Measurements from ENCODE around the gene GOLGA7B.
"Not testable (repeated sequence)": the region's sequence is repeated elsewhere in the genome, so short reads cannot be mapped to it uniquely, and the experiment has no call there.

GOLGA7B gene

GRCh38 chr10:97831259-97831658 is 18.4 kb upstream of the GOLGA7B start:
- DNase-seq (ENCODE audit: low spot score): no peak

GRCh38 chr10:97836446-97836845 is 13.2 kb upstream of the GOLGA7B start:
- DNase-seq (ENCODE audit: low spot score): no peak

- no peak for DNase-seq (ENCODE audit: low spot score)
These were observed 11.6 kb upstream of the GOLGA7B start for GRCh38 chr10:97838091-97838490.

GRCh38 chr10:97841166-97841565 is 8.5 kb upstream of the GOLGA7B start:
- not testable (repeated sequence) for DNase-seq (ENCODE audit: low spot score)

GRCh38 chr10:97842114-97842513 is 7.5 kb upstream of the GOLGA7B start:
- not testable (repeated sequence) for DNase-seq (ENCODE audit: low spot score)

- DNase-seq (ENCODE audit: low spot score): no peak
These were observed 6.9 kb upstream of the GOLGA7B start for GRCh38 chr10:97842656-97843280.

- DNase-seq (ENCODE audit: low spot score): no peak
These were observed 6.4 kb upstream of the GOLGA7B start for GRCh38 chr10:97843281-97843671.

- DNase-seq (ENCODE audit: low spot score): not testable (repeated sequence)
These were observed 5.7 kb upstream of the GOLGA7B start for GRCh38 chr10:97843972-97844371.

GRCh38 chr10:97844678-97845077 is 5.0 kb upstream of the GOLGA7B start:
- no peak for DNase-seq (ENCODE audit: low spot score)

- no peak for DNase-seq (ENCODE audit: low spot score)
These were observed 448 bp upstream of the GOLGA7B start for GRCh38 chr10:97849103-97849686.

GRCh38 chr10:97850446-97850845 is 803 bp downstream of the GOLGA7B start:
- no peak for DNase-seq (ENCODE audit: low spot score)

GRCh38 chr10:97851341-97852001 is 1.8 kb downstream of the GOLGA7B start:
- peak; percentile 61 for DNase-seq (ENCODE audit: low spot score)

GRCh38 chr10:97852277-97852676 is 2.6 kb downstream of the GOLGA7B start:
- DNase-seq (ENCODE audit: low spot score): no peak

- no peak for DNase-seq (ENCODE audit: low spot score)
These were observed 3.3 kb downstream of the GOLGA7B start for GRCh38 chr10:97852840-97853405.

GRCh38 chr10:97854743-97855142 is 5.1 kb downstream of the GOLGA7B start:
- no peak for DNase-seq (ENCODE audit: low spot score)

- no peak for DNase-seq (ENCODE audit: low spot score)
These were observed 8.4 kb downstream of the GOLGA7B start for GRCh38 chr10:97858001-97858439.

GRCh38 chr10:97861097-97861750 is 11.6 kb downstream of the GOLGA7B start:
- no peak for DNase-seq (ENCODE audit: low spot score)

- DNase-seq (ENCODE audit: low spot score): no peak
These were observed 12.3 kb downstream of the GOLGA7B start for GRCh38 chr10:97861924-97862323.

GRCh38 chr10:97863808-97864207 is 14.2 kb downstream of the GOLGA7B start:
- no peak for DNase-seq (ENCODE audit: low spot score)

- DNase-seq (ENCODE audit: low spot score): no peak
These were observed 15.8 kb downstream of the GOLGA7B start for GRCh38 chr10:97865488-97865887.

- DNase-seq (ENCODE audit: low spot score): no peak
These were observed 17.0 kb downstream of the GOLGA7B start for GRCh38 chr10:97866524-97867219.

GRCh38 chr10:97867220-97867800 is 17.7 kb downstream of the GOLGA7B start:
- no peak for DNase-seq (ENCODE audit: low spot score)
